GM12875 (cell line): ENCODE measurements around the gene STX10.

Experiments used
- H3K4me3 ChIP-seq: one replicate; pipeline ENCODE4 v1.5.1; 2011; ENCODE audit warnings: low read depth, low read length, control low read depth
- TF ChIP-seq, protein P1 (sequence below): IDR thresholded peaks from 2 replicates; pipeline ENCODE4 v1.5.1; 2011; ENCODE audit warnings: low read depth, mild to moderate bottlenecking, control low read depth, inconsistent platforms, low read length, moderate library complexity, borderline replicate concordance; ENCODE audit not compliant: insufficient read depth

Gene STX10

GRCh38 chr19:13165162-13165997, 15.2 kb upstream of the STX10 start:
- H3K4me3 ChIP-seq, result no peak overlapping the region
- TF ChIP-seq, protein P1, sequence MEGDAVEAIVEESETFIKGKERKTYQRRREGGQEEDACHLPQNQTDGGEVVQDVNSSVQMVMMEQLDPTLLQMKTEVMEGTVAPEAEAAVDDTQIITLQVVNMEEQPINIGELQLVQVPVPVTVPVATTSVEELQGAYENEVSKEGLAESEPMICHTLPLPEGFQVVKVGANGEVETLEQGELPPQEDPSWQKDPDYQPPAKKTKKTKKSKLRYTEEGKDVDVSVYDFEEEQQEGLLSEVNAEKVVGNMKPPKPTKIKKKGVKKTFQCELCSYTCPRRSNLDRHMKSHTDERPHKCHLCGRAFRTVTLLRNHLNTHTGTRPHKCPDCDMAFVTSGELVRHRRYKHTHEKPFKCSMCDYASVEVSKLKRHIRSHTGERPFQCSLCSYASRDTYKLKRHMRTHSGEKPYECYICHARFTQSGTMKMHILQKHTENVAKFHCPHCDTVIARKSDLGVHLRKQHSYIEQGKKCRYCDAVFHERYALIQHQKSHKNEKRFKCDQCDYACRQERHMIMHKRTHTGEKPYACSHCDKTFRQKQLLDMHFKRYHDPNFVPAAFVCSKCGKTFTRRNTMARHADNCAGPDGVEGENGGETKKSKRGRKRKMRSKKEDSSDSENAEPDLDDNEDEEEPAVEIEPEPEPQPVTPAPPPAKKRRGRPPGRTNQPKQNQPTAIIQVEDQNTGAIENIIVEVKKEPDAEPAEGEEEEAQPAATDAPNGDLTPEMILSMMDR, result no peak

DNA sequence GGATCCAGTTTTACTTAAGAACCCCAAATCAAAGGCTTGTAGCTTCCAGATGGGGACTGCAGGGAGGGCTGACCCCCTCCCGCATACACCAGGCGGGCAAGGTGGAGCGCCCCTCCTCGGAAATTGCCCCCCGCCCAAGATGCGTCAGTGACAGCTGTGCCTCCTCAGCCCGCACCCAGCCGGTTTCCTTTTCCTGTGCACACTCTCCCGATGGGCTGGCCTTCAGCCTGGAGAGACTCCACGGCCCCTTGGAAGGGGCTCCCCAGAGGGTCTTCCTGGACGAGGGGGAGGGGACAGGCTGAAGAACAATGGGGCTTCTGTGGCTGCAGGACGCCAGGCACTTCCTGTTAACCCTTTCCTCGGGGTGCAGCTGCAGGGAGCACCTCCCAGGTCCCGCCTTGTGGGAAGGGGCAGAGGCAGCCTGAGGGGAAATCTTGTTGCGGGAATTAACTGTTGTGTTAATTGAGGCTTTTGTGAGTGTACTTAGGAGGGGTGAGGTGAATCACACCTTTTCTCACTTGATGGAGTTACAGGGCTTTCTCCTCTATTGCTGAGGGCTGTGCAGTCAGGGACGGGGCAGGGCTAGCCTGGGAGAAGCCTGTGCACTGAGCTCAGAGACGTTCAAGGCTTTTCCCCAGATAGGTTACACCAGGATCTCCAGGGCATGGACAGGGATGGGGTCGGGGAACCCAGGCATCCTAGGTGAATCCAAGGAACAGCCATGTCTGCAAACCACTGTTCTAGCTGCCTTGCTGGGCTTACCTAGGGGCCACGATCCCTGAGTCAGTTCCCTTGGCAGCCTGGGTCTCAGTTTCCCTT, 14.4 kb upstream of the STX10 start:
- peak overlapping the region; percentile 17 for H3K4me3 ChIP-seq
- TF ChIP-seq, protein P1, result no peak

GRCh38 chr19:13163609-13164342, 13.6 kb upstream of the STX10 start:
- H3K4me3 ChIP-seq, result peak overlapping the region; percentile 17
- TF ChIP-seq, protein P1, result no peak

GRCh38 chr19:13162724-13163608, 12.8 kb upstream of the STX10 start:
- peak overlapping the region; percentile 48 for H3K4me3 ChIP-seq
- TF ChIP-seq, protein P1, result no peak

DNA sequence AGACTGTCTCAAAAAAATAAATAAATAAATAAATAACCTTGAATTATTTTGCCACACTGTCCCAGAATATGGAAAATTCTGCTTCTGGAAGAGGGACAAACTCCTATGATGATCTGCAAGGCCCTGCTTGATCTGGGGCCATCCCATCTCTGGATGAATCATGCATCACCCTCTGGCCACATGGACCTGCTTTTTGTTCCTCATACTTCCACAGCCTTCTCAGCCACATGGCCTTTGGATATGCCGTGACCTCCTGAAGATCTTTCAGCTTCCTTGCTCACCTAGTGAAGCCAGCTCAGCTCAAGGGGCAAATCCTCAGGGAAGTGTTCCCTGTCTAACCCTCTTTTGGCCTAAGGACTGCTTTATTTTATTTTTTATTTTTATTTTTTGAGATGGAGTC, 10.4 kb upstream of the STX10 start:
- H3K4me3 ChIP-seq, result no peak overlapping the region
- TF ChIP-seq, protein P1, result no peak

GRCh38 chr19:13159713-13160112, 9.5 kb upstream of the STX10 start:
- TF ChIP-seq, protein P1, result no peak
- H3K4me3 ChIP-seq, result no peak overlapping the region
